Neural crest cell (in vitro differentiated cells): ENCODE measurements around the gene DPP7. TPM values are rescaled to one million over a fixed set of nuclear protein-coding genes. Genes with fewer than 3 reads are reported as not detected.

Experiments used
- DNase-seq: peaks from one replicate; pipeline ENCODE4 v3.0.0; 2021; ENCODE audit warnings: low read depth, mixed read lengths, low spot score
- H3K27ac Mint-ChIP-seq: one replicate; pipeline ENCODE4 v1.8.0; 2021; ENCODE audit warnings: mild to moderate bottlenecking, mixed read lengths; ENCODE audit not compliant: unreplicated experiment
- H3K27me3 Mint-ChIP-seq: 2 replicates; pipeline ENCODE4 v1.8.0; 2021; ENCODE audit warnings: low read depth, mild to moderate bottlenecking, mixed read lengths
- H3K36me3 Mint-ChIP-seq: 2 replicates; pipeline ENCODE4 v1.8.0; 2021; ENCODE audit warnings: low read depth, mild to moderate bottlenecking, mixed read lengths
- H3K4me1 Mint-ChIP-seq: 2 replicates; pipeline ENCODE4 v1.8.0; 2021; ENCODE audit warnings: mixed read lengths
- H3K4me3 Mint-ChIP-seq: one replicate; pipeline ENCODE4 v1.8.0; 2021; ENCODE audit warnings: mild to moderate bottlenecking, mixed read lengths
- H3K9me3 Mint-ChIP-seq: 2 replicates; pipeline ENCODE4 v1.8.0; 2021; ENCODE audit warnings: mixed read lengths
- CTCF ChIP-seq: fragments of 200-600 bp; sonication (generic); conservative IDR thresholded peaks from 2 replicates; pipeline ENCODE4 v1.5.0; 2021; ENCODE audit warnings: antibody characterized with exemption, mild to moderate bottlenecking
- total RNA-seq: library from RNA; stranded (reverse); gene quantifications from 2 replicates; pipeline ENCODE4 v1.2.1, GENCODE V29; 2021

Gene DPP7
- total RNA-seq, 1 donor from 2014 or later: 46.5 TPM

DNA sequence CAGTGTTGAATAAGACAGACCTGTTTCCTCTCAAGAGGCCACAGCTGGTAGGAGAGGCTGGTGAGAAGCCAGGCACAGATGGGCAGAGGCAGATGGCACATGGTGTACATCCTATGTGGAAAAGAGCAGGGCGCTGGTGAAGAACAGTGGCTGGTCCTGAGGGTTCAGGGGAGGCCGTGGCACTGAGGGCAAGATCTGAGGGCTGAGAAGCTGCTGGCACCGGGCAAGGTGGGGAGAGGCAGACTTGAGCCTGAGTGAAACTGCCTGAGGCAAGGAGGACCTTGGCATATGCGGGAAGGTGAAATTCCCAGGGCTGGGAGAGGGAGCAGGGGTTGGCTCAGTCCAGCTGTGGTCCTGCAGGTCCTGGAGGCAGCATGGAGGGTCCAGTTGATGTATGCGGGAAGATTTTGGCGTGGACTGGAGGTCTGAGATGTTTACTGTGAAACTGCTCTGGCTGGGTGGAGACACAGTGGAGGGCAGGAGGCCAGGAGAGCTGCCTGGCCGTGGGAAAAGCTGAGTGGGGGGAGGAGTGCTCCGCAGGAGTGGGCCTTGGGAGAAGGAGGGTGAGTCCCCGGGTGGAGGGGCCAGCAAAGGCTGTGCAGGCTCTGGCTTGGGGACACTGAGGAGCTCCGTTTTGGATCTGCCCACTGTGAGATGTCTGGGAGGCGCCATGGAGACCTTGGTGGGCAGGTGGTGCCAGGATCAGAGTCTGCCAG lies 25.1 kb downstream of the DPP7 start:
- TF ChIP-seq CTCF: no peak
- no peaks in the 10 kb centered on the region for H3K36me3 Mint-ChIP-seq
- H3K27me3 Mint-ChIP-seq: peaks cover 6% of the 10 kb centered on the region
- H3K9me3 Mint-ChIP-seq: no peaks in the 10 kb centered on the region
- no peak for DNase-seq
- peaks cover 23% of the 10 kb centered on the region for H3K4me1 Mint-ChIP-seq
- peak overlapping the region; percentile 16 for H3K4me3 Mint-ChIP-seq
- H3K27ac Mint-ChIP-seq: peak overlapping the region; percentile 54

DNA sequence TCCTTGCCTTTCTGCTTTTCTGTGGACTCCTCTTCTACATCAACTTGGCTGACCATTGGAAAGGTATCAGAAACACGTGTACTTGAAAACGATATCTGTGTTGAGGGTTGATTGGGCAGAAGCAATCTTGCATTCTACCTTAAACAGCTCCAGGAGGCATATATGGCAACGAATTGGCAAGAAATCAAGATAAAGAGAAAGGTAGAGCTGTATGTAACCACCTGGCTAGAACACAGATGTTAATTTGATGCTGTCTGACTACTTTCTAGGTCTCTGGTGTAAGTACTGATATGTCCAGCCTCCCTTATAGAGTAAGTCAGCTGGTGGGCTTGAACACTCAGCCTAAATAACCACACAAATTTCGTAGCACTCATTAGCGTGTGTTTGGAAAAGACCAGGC lies 26.4 kb downstream of the DPP7 start:
- no peak overlapping the region for H3K27ac Mint-ChIP-seq

GRCh38 chr9:137087409-137087925 lies 27.1 kb downstream of the DPP7 start:
- H3K27ac Mint-ChIP-seq: peak overlapping the region; percentile 60

More for the DNA sequence above, 26.4 kb downstream of the DPP7 start:
- H3K36me3 Mint-ChIP-seq: no peaks in the 10 kb centered on the region
- H3K4me3 Mint-ChIP-seq: peak overlapping the region; percentile 93
- no peak for DNase-seq
- no peak for TF ChIP-seq CTCF
- H3K27me3 Mint-ChIP-seq: peaks cover 15% of the 10 kb centered on the region
- H3K4me1 Mint-ChIP-seq: peaks cover 23% of the 10 kb centered on the region
- no peaks in the 10 kb centered on the region for H3K9me3 Mint-ChIP-seq

GRCh38 chr9:137086531-137087408 lies 27.8 kb downstream of the DPP7 start, which contains the start of gene MAN1B1:
Gene MAN1B1 (plus strand): TSS chr9:137086985. CDS start chr9:137087000, 15 bp downstream.
- Mint-ChIP-seq H3K27ac (peak within 1 kb of the TSS; percentile 91), H3K4me1 (peaks cover 23% of the 10 kb centered on the region), H3K9me3 (no peaks in the 10 kb centered on the region), H3K36me3 (no peaks in the 10 kb centered on the region), H3K27me3 (peaks cover 25% of the 10 kb centered on the region), H3K4me3 (peak within 1 kb of the TSS; percentile 93)
- peak; percentile 94 for DNase-seq
- no peak for TF ChIP-seq CTCF

More at GRCh38 chr9:137087409-137087925, 27.1 kb downstream of the DPP7 start:
- Mint-ChIP-seq H3K4me1 (peaks cover 23% of the 10 kb centered on the region), H3K9me3 (no peaks in the 10 kb centered on the region), H3K36me3 (no peaks in the 10 kb centered on the region), H3K27me3 (peaks cover 19% of the 10 kb centered on the region), H3K4me3 (peak overlapping the region; percentile 93)
- no peak for TF ChIP-seq CTCF
- DNase-seq: no peak

GRCh38 chr9:137085920-137086530 lies 28.5 kb downstream of the DPP7 start:
- Mint-ChIP-seq H3K27ac (peak overlapping the region; percentile 91), H3K9me3 (no peaks in the 10 kb centered on the region), H3K4me1 (peaks cover 23% of the 10 kb centered on the region), H3K4me3 (peak overlapping the region; percentile 89), H3K27me3 (peaks cover 30% of the 10 kb centered on the region), H3K36me3 (no peaks in the 10 kb centered on the region)
- no peak for DNase-seq
- no peak for TF ChIP-seq CTCF
